NCI-H748 (cell line): ENCODE results near the gene KNDC1.

Experiments used
- DNase-seq: peaks from one replicate; lab custom pipeline; 2025; ENCODE audit not compliant: unreplicated experiment; lab: John Stamatoyannopoulos, UW

The KNDC1 gene

DNA sequence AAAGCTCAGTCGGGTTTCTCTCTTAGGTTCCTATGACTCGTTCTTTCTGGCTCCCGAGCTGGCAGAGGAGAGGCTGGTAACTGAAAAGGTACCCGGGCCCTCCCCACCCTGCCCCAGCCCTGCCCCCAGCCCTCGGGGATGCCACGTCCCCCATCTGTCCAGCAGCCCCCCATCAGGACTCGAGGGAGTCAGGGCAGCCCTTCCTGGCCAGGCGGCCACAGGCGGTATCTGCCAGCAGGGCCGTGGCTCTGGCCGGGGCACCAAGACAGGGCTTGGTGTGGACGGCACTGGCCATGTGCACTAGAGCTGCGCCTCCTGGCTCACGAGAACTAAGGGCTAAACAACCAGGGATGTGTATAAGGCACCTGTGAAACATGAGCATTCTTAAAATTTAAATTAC lies 29.7 kb downstream of the KNDC1 start:
- no peak for DNase-seq

DNA sequence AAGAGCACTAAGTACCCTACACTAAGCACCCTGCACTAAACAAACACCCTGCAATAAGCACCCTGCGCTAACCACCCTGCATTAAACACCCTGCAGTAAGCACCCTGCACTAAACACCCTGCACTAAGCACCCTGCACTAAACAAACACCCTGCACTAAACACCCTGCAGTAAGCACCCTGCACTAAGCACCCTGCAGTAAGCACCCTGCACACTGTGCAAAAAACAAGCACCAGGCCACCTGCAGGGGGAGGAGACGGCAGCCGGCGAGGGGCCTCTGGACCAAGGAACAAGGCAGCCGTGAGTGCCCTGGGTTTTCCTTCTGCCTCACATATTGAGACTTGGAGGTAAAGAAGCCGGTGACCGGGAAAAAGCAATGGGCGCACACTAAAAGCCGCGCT lies 30.2 kb downstream of the KNDC1 start:
- DNase-seq = no peak

DNA sequence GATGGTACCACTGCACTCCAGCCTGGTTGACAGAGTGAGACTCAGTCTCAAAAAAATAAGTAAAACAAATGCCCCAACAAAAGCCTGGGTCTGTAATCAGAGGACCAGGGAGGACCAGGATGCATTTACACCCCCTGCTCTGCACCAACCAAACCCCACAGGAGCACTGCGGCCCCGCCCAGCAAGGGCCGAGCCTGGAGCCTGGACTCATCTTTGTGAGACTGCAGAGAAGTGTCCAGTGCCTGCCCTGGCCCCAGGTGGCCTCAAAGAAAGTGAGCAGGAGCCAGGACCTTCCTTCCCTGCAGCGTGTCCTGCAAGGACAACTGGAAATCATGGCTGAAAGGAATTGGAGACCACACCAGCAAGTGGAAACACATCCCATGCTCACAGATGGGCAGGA lies 31.6 kb downstream of the KNDC1 start:
- DNase-seq = no peak

DNA sequence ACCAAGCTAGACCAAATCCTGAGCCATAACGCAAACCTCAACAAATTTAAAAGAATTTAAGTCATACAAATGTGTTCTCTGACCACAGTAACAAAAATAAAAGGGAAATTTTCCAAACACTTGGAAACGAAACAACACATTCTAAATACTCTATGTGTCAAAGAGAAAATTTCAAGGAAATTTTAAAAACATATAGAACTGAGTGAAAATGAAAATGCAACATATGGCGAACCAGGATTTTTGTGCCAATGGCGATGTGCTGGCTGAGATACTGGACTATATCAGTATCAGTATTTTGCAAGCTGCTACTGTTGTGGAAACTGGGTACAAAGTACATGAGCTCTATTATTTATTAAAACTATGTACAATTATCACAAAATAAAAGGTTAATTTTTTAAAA lies 34.1 kb downstream of the KNDC1 start:
- no peak for DNase-seq

DNA sequence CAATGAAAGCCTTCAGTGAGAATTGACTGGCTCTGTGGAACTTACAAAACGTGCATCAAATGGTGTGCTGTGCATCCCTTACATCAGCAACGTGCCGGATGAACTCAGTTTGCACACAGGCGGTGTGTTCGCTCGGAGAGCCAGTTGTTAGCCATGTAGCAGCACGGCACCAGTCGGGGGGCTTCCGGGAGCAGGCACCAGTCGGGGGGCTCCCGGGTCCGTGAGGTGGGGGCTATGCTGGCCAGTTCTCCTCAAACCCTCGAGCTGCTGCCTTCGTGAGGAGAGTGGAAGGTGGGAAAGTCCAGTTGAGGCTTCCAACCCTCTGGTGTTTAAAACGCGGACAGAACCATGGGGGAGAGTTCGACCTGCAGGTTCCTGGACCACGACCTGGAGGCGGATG lies 35.1 kb downstream of the KNDC1 start:
- no peak for DNase-seq

DNA sequence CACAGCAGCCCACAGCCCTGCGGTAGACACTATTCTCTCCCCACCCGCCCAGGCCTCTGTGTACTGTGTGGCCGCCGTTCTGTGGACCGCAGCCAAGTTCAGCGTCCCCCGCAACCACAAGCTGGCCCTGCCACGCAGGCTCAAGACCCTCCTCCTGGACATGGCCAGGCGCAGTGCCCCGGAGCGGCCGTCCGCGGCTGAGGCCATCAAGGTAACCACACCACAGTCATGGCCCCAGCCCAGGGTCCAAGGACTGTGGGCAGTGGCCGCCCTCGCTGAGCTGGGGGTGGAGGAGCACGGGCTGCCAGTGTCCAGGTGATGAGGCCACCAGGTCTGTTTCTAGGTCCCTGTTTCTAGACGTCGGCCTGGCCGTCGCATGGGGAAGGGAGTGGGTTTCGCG lies 35.6 kb downstream of the KNDC1 start:
- DNase-seq = no peak

- no peak for DNase-seq
Observed at GRCh38 chr10:133196221-133196915, 36.3 kb downstream of the KNDC1 start.

DNA sequence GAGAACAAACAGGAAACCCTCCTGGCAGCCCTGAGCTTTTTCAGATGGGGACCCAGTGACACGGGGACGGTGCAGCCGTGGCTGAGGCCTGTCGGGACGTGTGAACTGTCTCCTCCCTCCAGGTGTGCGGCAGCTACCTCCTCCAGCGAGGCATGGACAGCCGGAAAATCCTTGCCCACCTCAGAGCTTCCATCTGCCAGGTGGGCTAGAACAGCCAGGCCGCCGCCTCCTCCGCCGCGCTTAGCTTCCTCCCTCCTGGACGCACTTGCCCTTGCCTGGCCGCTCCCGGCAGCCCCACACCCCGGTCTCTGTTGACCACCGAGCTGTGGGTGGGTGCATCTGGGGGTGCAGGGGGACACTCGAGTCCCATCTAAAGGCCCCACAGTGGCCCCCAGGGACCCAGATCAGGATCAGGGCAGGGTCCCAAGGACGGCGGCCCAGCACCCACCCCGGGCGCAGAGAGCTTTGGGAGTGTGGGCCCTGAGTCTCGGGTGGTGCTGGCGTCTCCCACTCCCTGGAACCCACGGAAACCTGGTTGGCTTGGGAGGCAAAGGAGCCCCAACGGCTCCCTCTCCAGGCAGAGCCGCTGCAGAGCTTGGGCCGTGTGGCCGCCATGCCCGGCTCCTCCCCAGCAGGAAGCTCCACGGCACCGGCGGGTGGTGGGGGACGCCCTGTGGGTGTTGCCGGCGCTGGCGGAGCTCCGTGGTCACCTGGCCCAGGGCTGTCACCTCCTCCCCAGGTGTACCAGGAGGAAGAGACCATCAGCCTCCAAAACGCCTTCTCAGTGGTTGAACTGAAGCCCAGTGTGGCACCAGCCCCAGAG lies 37.1 kb downstream of the KNDC1 start:
- no peak for DNase-seq

DNA sequence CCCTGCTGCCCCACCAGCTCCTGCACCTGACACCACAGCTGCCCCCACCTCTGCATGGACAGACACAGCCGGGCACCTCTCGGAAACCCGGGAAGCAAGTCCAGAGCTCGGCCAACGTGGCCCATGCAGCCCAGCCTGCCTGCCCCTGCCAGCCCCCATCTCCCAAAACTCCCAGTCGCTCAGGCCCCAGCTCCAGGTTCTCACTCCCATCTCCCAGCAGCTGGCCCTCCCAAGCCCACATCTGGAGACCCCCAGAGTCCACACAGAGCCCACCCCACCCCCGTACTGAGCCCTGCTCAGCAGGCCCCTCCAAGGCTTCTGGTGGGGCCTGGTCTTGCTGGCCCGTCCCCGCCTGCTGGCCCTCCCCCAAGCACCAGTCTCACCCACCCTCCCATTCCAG lies 37.8 kb downstream of the KNDC1 start:
- DNase-seq = no peak

DNA sequence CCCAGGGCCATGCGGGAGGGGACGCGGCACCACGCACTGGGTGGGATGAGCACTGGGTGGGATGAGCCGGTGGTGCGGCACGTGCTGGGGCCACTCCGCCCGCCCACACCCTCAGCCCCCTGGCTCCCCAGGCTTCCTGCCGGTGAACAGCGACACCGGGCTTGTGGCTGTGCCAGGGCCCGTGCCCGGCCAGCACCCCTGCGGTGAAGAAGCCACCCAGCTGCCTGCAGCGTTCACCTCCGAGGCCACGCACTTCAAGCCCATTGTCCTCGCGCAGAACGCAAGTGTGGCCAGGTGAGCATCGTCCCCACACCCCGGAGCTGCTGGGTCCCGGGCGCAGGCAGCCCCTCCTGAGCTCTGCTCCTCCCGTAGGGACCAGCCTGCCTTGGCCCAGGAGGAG lies 38.2 kb downstream of the KNDC1 start:
- DNase-seq = no peak

DNA sequence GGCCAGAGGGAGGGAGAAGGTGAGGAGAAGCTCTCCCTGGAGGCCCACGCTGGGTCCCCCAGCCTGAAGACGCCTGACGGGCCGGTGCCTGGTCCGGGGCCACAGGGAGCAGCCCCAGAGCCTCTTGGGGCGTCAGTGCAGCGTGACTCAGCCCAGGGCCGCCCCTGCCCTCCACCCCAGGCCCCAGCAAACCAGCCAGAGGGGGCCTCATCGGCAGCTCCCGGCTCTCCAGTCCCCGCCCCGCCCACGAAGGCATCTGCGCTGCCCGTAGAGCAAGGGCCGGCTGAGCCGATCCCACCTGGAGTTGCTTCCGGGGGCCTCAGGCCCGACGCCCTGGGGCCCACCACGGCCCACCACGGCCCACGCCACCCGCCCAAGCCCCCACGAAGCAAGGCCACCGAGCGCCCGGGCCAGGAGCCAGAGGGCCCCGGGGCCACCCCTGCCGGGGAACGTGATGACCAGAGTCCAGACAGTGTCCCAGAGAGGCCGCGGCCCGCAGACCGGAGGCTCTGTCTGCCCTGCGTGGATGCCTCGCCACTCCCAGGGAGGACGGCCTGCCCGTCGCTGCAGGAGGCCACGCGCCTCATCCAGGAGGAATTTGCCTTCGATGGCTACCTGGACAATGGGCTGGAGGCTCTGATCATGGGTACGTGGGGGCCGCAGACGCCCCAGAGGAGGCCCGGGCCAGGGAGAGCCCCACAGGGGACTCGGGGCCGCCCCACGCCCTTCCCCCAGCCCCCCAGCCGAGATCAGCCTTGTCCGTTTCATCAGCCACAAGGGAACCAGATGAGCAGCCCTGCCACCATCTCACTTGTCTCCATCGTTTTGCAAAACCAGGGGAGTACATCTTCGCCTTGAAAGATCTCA lies 38.8 kb downstream of the KNDC1 start:
- no peak for DNase-seq

DNA sequence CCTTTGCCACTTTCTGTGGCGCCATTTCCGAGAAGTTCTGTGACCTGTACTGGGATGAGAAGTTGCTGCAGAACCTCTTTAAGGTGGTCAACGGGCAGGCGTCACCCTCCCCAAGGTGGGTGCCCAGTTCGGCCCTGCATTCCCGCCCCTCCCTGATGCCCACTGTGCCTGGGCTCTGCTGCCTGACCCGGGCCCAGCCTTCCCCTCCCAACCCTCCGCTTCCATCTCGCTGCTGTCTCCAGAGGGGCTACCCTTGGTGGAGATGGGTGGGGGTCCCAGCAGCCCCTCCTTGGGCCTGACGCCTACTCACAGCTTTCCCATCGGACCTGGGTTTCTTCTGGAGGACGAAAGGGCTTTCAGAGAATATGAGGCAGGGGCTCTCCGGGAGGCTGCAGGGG lies 39.5 kb downstream of the KNDC1 start:
- DNase-seq = no peak

- no peak for DNase-seq
Observed at GRCh38 chr10:133199992-133200611, 40.1 kb downstream of the KNDC1 start.

DNA sequence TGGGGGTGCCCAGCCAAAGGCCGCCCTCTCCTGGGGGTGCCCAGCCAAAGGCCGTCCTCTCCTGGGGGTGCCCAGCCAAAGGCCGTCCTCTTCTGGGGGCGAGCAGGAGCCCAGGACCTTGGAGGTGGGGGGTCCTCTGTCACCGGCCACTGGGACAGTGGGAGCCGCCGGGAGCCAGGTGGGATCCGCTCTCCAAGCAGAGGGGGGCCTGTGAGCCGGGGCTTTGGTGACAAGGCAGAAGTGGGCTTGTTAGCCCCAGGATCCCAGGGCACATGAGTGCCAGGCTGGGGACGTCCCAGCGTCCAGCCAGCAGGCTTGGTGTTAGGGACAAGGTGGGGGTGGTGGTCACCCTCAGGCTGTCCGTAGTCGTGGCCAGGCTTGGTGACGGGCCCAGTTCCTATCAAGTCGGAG lies 40.6 kb downstream of the KNDC1 start:
- no peak for DNase-seq

DNA sequence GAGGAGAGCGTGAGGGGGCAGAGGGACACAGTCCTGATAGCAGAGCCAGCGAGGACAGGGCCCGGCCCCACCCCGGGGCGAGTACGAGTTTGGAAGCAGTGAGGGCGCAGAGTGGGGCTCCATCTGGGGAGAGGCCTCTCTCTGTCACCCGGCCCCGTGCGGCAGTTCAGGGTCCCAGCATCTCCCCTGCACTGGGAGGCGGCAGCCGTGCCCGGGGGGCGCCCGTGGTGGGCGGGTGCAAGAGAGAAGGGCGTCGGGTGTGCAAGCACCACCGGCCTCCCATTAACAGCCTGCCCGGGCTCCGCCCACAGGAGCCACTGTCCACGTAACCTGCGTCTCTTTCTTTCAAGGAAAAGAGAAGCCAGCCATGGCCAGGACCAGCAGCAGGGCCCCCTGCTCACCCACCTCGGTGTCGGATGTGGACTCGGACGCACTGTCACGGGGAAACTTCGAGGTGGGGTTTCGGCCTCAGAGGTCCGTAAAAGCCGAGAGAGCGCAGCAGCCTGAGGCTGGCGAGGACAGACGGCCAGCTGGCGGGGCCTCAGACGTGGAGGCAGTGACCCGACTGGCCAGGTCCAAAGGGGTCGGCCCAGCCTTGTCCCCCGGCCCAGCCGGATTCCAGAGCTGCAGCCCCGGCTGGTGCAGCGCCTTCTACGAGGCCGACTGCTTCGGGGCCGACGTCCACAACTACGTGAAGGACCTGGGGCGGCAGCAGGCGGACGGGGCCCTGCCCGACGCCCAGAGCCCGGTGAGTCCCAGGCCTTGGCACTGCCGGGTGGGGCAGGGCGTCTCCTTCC lies 41.3 kb downstream of the KNDC1 start:
- DNase-seq = no peak

GRCh38 chr10:133201948-133202725 lies 42.1 kb downstream of the KNDC1 start:
- DNase-seq = no peak

DNA sequence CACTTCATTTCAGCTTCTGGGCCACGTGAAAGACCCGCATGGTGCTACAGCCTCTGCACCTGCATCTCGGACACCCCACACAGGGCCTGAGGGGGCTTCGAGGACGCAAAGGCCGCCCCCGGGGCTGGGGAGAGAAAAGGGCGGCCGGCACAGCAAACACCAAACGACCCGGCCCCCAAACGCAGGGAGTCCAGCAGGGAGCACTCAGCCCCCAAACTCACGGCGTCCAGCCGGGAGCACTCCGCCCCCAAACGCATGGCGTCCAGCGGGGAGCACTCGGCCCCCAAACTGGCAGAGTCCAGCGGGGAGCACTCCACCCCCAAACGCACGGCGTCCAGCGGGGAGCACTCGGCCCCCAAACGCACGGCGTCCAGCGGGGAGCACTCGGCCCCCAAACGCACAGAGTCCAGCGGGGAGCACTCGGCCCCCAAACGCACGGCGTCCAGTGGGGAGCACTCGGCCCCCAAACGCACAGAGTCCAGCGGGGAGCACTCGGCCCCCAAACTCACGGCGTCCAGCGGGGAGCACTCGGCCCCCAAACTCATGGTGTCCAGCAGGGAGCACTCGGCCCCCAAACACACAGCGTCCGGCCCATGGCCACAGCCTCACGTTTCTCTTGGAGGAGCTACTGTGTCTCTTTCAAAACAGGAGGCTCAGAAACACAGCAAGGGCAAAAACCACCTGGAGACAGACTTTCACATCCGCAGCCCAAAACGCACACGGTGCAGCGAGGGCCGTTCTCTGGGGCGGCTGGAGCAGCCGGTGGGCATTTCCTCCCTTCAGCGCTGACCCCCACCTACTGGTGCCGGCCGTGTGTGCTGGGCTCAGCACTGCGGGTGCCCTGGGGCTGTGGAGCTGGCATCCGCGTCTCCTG lies 43.0 kb downstream of the KNDC1 start:
- no peak for DNase-seq

- peak; percentile 4 for DNase-seq
Observed at GRCh38 chr10:133203652-133204195, 43.7 kb downstream of the KNDC1 start.
